Umbilical cord (tissue), 2 donors: ENCODE measurements around the gene PLCB4. TPM values are rescaled to one million over a fixed set of nuclear protein-coding genes. Genes with fewer than 3 reads are reported as not detected.

Experiments
- DNase-seq: peaks from one replicate; pipeline ENCODE4 v3.0.0-alpha.2; 2015; ENCODE audit warnings: low spot score
- total RNA-seq: library from RNA; depleted of rRNA; stranded (reverse); fragments of >200 nt; gene quantifications from one replicate; pipeline ENCODE4 v1.2.3, GENCODE V29; 2014; ENCODE audit warnings: low replicate concordance; ENCODE audit not compliant: insufficient read depth

The PLCB4 gene
- total RNA-seq, 1 donor from 2014 or later, result 7.2 TPM

DNA sequence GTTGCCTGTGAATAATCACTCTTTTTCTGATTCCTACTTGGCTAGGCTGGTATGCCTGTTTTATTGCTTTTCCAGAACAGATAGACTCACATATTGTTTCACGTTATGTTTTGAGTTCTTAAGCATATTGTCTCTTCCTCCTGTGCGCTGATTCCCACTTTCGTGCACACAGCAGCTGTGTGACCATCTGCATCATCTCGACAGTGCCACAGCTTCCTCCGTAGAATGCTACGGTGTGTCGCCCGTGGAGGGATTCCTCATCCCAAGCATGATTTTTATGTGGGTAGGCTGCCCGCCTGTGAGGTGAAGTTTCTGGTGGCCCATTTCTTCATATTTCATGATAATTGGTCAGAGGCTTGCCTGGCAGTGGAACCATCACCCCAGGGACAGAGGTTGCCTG lies 31.8 kb downstream of the PLCB4 start:
- DNase-seq, result no peak

DNA sequence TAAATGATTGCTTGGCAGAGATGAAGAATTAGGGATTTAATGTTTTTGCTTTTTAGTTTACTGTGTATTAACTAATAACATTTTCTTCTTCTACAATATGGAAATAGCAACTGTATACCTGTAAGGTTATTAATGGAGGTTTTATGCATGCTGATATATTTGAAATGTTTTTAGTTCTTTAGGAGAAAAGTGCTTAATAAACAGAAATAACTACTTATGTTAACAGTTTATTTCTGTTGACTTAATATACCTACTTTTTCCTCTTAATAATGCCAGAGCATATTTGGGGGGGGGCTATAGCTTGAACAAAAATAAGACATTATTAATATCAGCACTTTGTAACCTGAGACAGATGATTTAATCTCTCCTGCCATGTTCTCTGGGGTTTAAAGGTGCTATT lies 33.6 kb downstream of the PLCB4 start:
- DNase-seq, result no peak

GRCh38 chr20:9103955-9104354 lies 35.1 kb downstream of the PLCB4 start:
- DNase-seq, result no peak

DNA sequence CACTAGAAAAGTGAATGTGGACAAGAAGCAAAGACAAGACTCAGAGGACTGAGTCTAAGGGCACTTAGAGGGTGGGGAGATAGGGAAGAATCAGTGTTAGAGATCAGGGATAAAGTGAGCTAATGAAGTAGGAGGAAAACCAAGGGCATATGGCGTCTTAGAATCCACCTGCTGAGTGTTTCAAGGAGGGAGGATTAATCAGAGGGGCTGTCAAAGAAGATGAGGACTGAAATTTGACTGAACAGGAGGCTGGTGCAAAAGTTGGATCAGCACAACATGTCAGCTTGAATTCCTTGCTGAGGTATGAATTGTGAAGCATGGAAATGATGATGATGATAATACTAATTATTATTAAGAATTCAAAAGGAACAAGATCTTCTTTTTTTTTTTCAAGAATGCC lies 39.4 kb downstream of the PLCB4 start:
- DNase-seq, result no peak

GRCh38 chr20:9109566-9109965 lies 40.7 kb downstream of the PLCB4 start:
- DNase-seq, result no peak

- DNase-seq, result peak; percentile 9
These were observed 41.5 kb downstream of the PLCB4 start for GRCh38 chr20:9110365-9110764.

DNA sequence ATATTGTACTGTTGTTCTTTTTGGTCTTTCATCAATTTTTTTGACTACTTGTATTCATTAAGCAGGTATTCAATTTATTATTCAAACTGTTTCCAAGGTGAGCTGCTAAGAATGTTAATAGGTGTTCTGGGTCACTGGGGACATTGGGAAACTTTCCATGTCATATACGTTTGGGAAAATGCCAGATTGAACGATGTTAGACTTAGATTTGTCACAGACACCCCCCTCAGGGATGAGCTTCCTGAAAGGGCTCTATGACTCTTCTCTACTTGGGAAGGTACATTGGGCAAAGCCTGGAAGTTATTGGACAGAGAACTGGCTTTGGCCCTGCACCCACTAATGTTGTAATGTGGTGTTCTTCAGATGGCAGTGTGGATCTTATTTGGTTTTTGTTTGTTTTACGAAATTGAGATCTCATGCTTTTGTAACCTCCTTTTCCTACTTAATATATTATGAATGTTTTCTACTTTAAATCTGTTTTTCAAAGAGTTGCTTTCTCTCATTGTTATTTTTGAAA lies 42.1 kb downstream of the PLCB4 start:
- DNase-seq, result no peak

DNA sequence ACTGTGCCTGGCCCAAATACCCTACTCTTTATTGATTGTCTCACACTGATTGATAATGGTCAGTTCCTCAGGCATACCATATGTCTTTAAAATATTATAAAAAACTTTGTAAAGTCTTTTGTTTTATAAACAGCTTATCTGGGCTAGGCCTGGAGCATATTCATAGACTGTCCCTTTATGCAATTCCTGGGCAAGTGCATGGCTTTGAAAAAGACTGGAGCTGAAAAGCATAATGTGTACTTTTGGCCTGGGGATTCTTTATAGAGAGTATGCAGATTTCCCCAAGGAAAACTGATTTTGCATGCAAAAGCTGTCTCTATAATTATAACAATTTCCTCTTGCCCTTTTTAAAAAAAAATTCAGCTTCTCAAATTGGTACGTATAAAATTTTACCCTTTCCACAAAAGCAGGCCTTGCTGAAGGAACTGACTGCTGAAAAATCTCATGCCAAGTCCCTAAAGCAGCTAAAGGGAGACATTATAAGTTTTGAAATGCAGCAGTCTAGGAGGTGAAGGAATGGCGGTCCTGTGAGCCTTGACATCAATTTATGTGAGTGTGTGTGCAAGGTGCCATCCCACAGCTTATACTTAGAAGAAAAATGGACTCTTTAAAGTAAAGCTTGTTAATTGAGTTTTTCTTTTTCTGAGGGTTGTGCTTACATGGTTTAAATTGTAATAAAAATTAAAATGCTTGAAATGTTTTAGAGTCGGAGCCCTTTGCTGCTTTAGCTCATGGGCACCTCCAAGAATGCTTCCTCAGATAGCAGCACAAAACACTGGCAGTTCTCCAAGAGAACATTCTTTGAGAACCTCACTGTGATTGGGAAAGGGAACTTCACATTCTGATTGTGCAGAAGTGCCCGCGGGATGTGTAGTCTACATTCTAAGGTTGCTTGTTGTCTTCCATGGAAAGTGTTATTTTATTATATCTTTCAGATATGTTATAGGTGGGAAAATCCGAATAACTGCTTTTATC lies 43.9 kb downstream of the PLCB4 start:
- peak; percentile 85 for DNase-seq

GRCh38 chr20:9114709-9115108 lies 45.8 kb downstream of the PLCB4 start:
- DNase-seq, result no peak

GRCh38 chr20:9117548-9117947 lies 48.7 kb downstream of the PLCB4 start:
- no peak for DNase-seq

GRCh38 chr20:9119776-9120175 lies 50.9 kb downstream of the PLCB4 start:
- peak; percentile 19 for DNase-seq

GRCh38 chr20:9121211-9121610 lies 52.3 kb downstream of the PLCB4 start:
- no peak for DNase-seq

GRCh38 chr20:9122571-9122970 lies 53.7 kb downstream of the PLCB4 start:
- DNase-seq, result no peak

DNA sequence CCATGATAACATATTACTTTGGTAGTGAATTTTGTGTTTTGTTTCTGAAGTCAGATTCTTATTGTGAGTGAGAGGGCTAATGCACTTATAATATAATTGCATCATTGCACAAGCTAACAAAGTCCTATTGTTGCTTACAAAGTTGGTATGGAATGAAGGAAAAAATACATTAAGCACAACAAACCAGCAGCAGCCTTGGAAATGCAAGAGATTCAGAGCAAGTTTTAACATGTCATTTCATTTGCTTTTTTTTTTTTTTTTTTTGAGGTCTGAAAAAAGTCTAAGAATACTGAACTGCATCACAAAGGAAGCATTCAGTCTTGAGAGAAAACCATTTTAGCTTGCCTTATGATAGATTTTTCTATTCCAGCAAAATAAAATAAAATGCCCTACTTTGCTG lies 57.6 kb downstream of the PLCB4 start:
- peak; percentile 17 for DNase-seq

- DNase-seq, result no peak
These were observed 59.7 kb downstream of the PLCB4 start for GRCh38 chr20:9128568-9128967.

- DNase-seq, result no peak
These were observed 60.9 kb downstream of the PLCB4 start for GRCh38 chr20:9129756-9130155.

DNA sequence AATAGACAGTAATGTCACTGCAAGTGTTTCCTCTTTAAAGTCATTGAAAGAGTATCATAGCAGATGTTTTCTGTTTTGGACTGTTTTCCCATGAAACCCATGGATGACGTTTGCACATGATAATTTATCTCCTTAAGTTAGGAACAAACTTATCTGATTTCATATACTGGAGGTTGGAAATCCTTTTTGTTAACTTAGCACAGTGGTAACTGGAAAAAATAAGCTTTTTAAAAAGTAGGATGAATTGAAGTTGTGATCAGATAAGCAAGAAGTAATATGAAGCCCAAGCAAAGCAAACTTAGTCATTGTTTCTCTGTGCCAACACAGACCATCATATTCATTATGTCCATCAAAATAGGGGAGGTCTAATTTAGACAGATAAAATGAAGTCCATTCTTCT lies 61.6 kb downstream of the PLCB4 start:
- no peak for DNase-seq

GRCh38 chr20:9131841-9132240 lies 63.0 kb downstream of the PLCB4 start:
- DNase-seq, result no peak

DNA sequence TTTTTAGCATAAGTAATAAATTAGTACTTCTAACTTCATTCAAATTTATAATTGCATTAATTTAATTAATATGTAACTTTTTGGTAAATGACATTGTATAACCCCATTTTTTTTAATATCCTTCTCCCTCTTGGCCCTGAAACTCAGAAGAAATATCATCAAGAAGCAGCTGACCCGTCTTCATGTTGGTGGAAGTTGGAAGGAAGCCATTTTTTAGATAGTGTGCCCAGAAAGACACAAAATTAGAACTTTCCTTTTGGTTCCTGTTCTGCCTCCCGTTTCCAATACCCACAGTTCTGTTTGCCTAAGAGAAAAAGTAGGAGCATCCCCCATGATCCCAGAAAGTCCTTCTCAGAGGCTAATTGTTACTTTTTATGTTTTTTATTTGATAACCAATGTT lies 65.5 kb downstream of the PLCB4 start:
- no peak for DNase-seq

GRCh38 chr20:9136114-9136513 lies 67.2 kb downstream of the PLCB4 start:
- peak; percentile 24 for DNase-seq

- DNase-seq, result no peak
These were observed 68.1 kb downstream of the PLCB4 start for GRCh38 chr20:9137001-9137400.

DNA sequence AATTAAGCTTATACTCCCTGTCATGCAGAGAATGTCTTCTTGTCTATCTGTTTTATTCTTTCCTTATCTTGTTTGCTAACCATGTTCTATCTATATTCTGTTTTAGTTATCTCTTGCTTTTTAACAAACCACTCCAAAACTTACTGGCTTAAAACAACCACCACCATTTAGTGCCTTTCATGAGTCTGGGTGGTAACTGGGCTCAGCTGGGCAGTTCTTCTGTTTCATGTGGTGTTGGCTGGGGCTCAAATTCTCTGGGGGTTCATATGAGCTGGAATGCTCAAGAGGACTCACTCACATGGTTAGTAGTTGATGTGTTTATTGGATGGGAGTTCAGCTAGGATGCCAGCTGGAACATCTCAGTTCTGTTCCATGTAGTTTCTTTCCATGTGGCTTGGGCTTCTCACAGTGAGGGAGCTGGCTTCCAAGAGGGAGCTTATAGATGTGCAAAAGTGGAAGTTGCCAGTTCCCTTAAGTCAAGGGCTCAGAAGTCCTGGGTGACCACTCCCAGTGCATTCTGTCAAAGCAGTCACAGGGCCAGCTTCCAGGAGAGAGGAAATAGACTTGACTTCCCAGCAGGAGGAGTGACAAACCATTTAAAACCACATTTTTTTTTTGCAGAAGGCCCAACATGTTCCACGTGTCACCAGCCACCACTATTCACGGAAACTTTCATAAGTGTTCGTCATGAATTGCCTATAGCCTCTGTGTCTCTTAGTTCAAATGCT lies 70.4 kb downstream of the PLCB4 start:
- DNase-seq, result no peak
